ENCODE measurements around the gene ACAP3.

Gene ACAP3

GRCh38 chr1:1334835-1335234 is 27.1 kb upstream of the ACAP3 start:
- DNase-seq (ENCODE audit: low read depth): no peak
- no peak for TF ChIP-seq CTCF (conservative IDR thresholded peaks at IDR 0.05; ENCODE audit: control insufficient read depth, insufficient read depth, low read depth, low read length)
- no peak overlapping the region for H3K4me3 ChIP-seq (ENCODE audit: control insufficient read depth, low read depth, low read length)

- TF ChIP-seq CTCF (conservative IDR thresholded peaks at IDR 0.05; ENCODE audit: control insufficient read depth, insufficient read depth, low read depth, low read length): no peak
- no peak overlapping the region for H3K4me3 ChIP-seq (ENCODE audit: control insufficient read depth, low read depth, low read length)
Measured at GRCh38 chr1:1333551-1334241, 26.0 kb upstream of the ACAP3 start.

GRCh38 chr1:1332774-1333480 is 25.2 kb upstream of the ACAP3 start:
- H3K4me3 ChIP-seq (ENCODE audit: control insufficient read depth, low read depth, low read length): no peak overlapping the region
- no peak for TF ChIP-seq CTCF (conservative IDR thresholded peaks at IDR 0.05; ENCODE audit: control insufficient read depth, insufficient read depth, low read depth, low read length)
- no peak for DNase-seq (ENCODE audit: low read depth)

More at GRCh38 chr1:1333551-1334241, 26.0 kb upstream of the ACAP3 start:
- DNase-seq (ENCODE audit: low read depth): no peak

- TF ChIP-seq CTCF (conservative IDR thresholded peaks at IDR 0.05; ENCODE audit: control insufficient read depth, insufficient read depth, low read depth, low read length): no peak
- no peak for DNase-seq (ENCODE audit: low read depth)
- H3K4me3 ChIP-seq (ENCODE audit: control insufficient read depth, low read depth, low read length): no peak overlapping the region
Measured at GRCh38 chr1:1332031-1332755, 24.5 kb upstream of the ACAP3 start.

GRCh38 chr1:1331068-1331965 is 23.6 kb upstream of the ACAP3 start, which contains the start of gene TAS1R3:
TSS of gene TAS1R3 (plus strand) at chr1:1331280. CDS start at chr1:1331346, 66 bp downstream.
- H3K4me3 ChIP-seq (ENCODE audit: control insufficient read depth, low read depth, low read length): no peak within 1 kb of the TSS
- TF ChIP-seq CTCF (conservative IDR thresholded peaks at IDR 0.05; ENCODE audit: control insufficient read depth, insufficient read depth, low read depth, low read length): no peak
- no peak for DNase-seq (ENCODE audit: low read depth)
